BJ (cell line): Measurements from ENCODE around the gene TTC31. TPM values are rescaled to one million over a fixed set of nuclear protein-coding genes. Genes with fewer than 3 reads are reported as not detected.
A peak's percentile ranks its signal among the peaks of the same experiment; 100 is the strongest.
"Not testable (repeated sequence)": the region's sequence is repeated elsewhere in the genome, so short reads cannot be mapped to it uniquely, and the experiment has no call there.

Experiments used
- CTCF ChIA-PET: fragments of 350-600 bp; formaldehyde crosslinking; extraction: SDS; loops from one replicate; lab custom pipeline; 2021; ENCODE audit warnings: antibody characterized with exemption, inconsistent platforms; lab: Yijun Ruan, JAX
- POLR2A ChIA-PET: fragments of 300-600 bp; sonication (Branson Sonifier 250); formaldehyde crosslinking; extraction: SDS; loops from one replicate; lab custom pipeline; 2021; ENCODE audit warnings: antibody characterized with exemption; lab: Charles Lee
- DNase-seq: peaks from one replicate; pipeline ENCODE4 v3.0.0-alpha.2; 2011; ENCODE audit warnings: low read depth
- H3K27me3 ChIP-seq: 2 replicates; pipeline ENCODE4 v1.6.0; 2011; ENCODE audit warnings: low read length; ENCODE audit not compliant: control insufficient read depth, insufficient read depth
- H3K36me3 ChIP-seq: 2 replicates; pipeline ENCODE4 v1.5.1; 2011; ENCODE audit warnings: low read length; ENCODE audit not compliant: control insufficient read depth, insufficient read depth
- H3K4me3 ChIP-seq: 2 replicates; pipeline ENCODE4 v1.5.1; 2011; ENCODE audit warnings: low read depth, mild to moderate bottlenecking, control low read depth, low read length
- CTCF ChIP-seq: IDR thresholded peaks from 2 replicates; pipeline ENCODE4 v1.5.1; 2011; ENCODE audit warnings: low read depth, mild to moderate bottlenecking, control low read depth, inconsistent platforms, low read length, moderate library complexity; ENCODE audit not compliant: insufficient read depth
- polyA plus RNA-seq: library from polyadenylated mRNA; depleted of rRNA; stranded (reverse); fragments of >200 nt; gene quantifications from 2 replicates; pipeline ENCODE4 v1.2.3, GENCODE V29; 2011

The TTC31 gene
- polyA plus RNA-seq, 1 experiment = 26.0 TPM

- H3K4me3 ChIP-seq = peak within 1 kb of the TSS; percentile 69
- no peaks in the 10 kb centered on the region for H3K36me3 ChIP-seq
- POLR2A ChIA-PET = no interaction called here
- no peak for DNase-seq
- CTCF ChIA-PET = interaction anchor here (0.7 to 2.2 kb wide), 3 partner anchors 12 to 1003 kb away, joined by 3 to 10 read pairs (median 3); no protein-coding TSS in a partner anchor
- H3K27me3 ChIP-seq = peaks cover 10% of the 10 kb centered on the region
- TF ChIP-seq CTCF = no peak
Observed at GRCh38 chr2:74441690-74442482, 41.0 kb upstream of the TTC31 start, which contains the start of gene RTKN. Gene RTKN, minus strand, starts transcription at chr2:74441937. Its CDS starts 121 bp downstream, at chr2:74441816.

GRCh38 chr2:74442483-74443297, 40.2 kb upstream of the TTC31 start:
- peaks cover 10% of the 10 kb centered on the region for H3K27me3 ChIP-seq
- POLR2A ChIA-PET, DNase-seq, H3K4me3 ChIP-seq, H3K36me3 ChIP-seq: not testable (repeated sequence)
- CTCF ChIA-PET = interaction anchor here (0.7 to 0.9 kb wide), 2 partner anchors 12 to 1004 kb away, joined by 3 read pairs; no protein-coding TSS in a partner anchor

GRCh38 chr2:74444498-74445318, 38.2 kb upstream of the TTC31 start:
- H3K36me3 ChIP-seq = no peaks in the 10 kb centered on the region
- ChIA-PET POLR2A (no interaction called here), CTCF (interaction anchor here (1.4 kb wide), 1 partner anchor 53 kb away, joined by 4 read pairs; no protein-coding TSS in a partner anchor)
- peaks cover 10% of the 10 kb centered on the region for H3K27me3 ChIP-seq
- no peak overlapping the region for H3K4me3 ChIP-seq
- TF ChIP-seq CTCF = no peak
- no peak for DNase-seq

- ChIA-PET POLR2A (no interaction called here), CTCF (interaction anchor here (1.5 kb wide), 1 partner anchor 36 kb away, joined by 3 read pairs; the partner anchor contains the start of genes CCDC142 and TTC31)
- Histone ChIP-seq H3K4me3 (no peak overlapping the region), H3K36me3 (no peaks in the 10 kb centered on the region), H3K27me3 (peaks cover 4% of the 10 kb centered on the region)
- no peak for TF ChIP-seq CTCF
- DNase-seq = no peak
Observed at GRCh38 chr2:74447230-74447999, 35.5 kb upstream of the TTC31 start.

GRCh38 chr2:74448771-74449170, 34.1 kb upstream of the TTC31 start:
- DNase-seq = no peak
- Histone ChIP-seq H3K4me3 (no peak overlapping the region), H3K27me3 (peaks cover 4% of the 10 kb centered on the region), H3K36me3 (no peaks in the 10 kb centered on the region)
- POLR2A ChIA-PET = no interaction called here
- CTCF ChIA-PET = no interaction called here
- no peak for TF ChIP-seq CTCF
